HG03378 (cell line): ENCODE measurements around the gene RIN1.
A peak's percentile ranks its signal among the peaks of the same experiment; 100 is the strongest.

Source experiments
- ATAC-seq: cut with Tn5 transposase; IDR thresholded peaks from one replicate; pipeline ENCODE4 v1.9.1; 2021; ENCODE audit warnings: mild to moderate bottlenecking, moderate library complexity; ENCODE audit not compliant: unreplicated experiment

Gene RIN1

DNA sequence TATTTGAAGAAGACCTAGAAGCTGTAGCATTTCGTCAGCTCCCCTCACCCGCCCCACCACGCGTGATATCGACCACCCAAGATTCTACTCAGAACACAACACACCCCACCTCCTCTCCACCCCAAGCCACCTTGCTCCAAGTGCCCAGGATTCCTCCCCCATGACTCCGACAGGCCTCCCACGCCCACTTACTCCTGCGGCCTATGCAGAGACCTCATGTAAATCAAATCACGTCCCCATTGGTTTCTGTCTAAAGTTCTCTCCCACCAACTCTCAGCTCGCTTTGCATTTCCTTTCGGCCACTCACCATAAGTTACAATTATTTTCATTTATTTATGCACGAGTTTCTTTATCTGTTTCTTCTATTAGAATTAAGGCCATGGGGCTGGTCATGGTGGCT is 33.6 kb downstream of the RIN1 start:
- no peak for ATAC-seq

DNA sequence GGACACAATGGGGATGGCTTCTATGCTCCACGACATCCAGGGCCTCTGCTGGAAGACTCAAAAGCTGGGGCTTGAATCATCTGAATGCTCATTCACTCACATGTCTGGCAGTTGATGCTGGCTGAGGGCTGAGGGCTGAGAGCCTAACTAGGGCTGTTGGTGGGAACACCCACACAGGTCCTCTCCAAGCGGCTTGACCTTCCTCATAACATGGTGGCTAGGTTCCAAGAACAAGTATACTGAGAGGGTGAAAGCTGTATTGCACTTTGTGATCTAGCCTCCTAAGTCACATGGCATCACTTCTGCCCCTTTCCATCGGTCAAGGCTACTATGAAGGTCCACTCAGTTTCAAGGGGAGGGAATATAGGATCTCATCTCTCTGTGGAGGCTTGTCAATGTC is 37.0 kb downstream of the RIN1 start:
- no peak for ATAC-seq

DNA sequence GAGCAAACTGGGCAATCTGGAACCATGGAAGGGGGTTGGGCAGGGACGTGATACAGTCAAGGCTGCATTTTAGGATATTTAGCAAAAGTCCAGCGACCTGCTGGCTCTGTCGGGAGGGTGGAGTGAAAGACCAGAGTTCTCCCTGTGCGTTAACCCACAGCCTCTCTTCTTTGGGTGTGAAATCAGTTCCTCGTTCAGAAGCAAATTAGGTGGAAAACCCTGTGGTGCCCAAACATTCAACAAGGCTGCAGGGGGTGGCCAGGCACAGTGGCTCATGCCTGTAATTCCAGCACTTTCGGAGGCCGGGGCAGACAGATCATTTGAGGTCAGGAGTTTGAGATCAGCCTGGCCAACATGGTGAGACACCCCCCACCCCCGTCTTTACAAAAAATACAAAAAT is 38.6 kb downstream of the RIN1 start:
- no peak for ATAC-seq

DNA sequence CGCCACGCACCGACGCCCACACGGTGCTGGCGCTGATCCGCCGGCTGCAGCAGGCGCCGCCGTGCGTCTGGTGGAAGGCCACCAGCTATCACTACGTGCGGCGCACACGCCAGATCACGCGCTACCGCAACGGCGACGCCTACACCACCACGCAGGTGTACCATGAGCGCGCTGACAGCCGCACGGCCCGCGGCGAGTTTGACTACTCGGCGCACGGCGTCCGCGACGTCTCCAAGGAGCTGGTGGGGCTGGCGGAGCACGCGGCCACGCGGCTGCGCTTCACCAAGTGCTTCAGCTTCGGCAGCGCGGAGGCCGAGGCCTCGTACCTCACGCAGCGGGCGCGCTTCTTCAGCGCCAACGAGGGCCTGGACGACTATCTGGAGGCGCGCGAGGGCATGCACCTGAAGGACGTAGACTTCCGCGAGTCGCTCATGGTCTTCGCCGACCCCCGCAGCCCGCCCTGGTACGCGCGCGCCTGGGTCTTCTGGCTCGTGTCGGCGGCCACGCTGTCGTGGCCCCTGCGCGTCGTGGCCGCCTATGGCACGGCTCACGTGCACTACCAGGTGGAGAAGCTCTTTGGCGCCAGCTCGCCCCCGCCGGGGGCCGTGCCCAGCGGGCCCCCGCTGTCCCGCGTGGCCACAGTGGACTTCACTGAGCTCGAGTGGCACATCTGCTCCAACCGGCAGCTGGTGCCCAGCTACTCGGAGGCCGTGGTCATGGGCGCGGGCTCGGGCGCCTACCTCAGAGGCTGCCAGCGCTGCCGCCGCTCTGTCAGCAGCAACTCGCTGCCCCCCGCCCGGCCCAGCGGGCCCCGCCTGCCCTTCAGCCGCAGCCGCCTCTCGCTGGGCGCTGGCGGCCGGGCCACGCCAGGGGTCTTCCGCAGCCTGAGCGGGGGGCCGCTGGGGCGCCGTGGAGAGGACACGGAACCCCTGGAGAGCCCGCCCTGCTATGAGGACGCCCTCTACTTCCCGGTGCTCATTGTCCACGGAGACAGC is 41.3 kb downstream of the RIN1 start:
- ATAC-seq = no peak

DNA sequence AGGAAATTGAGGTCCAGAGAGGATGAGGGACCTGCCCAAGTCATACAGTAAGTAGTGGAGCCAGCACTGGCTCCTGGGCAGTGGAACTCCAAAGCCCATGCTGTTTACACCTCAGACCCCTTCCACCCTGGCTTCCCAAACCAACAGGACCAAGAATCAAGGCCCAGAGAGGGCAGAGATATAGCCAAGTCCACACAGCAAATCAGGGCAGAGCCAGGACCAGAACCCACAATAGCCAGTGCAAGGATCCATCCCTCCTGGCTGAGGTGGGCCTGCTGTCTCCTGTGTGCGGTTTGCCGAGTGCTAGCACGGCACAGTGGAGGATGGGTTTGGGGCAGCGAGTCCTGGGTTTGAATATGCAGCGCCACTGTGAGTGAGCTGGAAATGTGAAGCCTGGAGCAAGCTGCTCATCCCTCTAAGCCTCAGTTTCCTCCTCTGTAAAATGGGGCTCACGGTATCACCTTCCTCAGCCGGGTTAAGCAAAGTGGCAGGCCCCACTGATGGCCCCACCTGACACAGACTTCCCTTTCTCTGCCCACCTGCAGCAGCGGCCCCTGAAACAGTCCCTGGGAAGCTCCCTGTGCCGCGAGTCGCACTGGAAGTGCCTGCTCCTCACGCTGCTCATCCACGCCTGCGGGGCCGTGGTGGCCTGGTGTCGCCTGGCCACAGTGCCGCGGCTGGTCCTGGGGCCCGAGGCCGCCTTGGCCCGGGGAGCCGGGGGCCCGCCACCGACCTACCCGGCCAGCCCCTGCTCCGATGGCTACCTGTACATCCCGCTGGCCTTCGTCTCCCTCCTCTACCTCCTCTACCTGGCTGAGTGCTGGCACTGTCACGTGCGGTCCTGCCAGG is 42.2 kb downstream of the RIN1 start:
- ATAC-seq = no peak

DNA sequence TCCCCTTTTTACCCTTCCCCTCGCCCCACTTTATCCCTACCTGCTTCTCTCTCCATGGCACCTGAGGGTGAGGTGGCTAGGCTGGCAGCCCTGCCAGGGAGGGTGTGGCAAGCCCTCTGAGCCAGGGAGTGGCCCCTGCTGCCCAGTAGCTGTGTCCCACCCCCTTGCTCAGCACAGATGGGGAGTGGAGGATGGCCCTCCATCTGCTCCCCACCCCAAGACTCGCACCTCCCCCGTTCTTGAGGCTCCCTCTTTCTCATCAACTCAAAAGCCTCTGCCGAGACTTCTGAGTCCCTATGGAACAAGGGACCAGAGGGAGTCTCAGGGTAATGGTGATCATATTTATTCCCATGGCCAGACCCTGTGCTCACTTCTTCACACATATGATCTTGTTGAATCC is 42.9 kb downstream of the RIN1 start:
- no peak for ATAC-seq

DNA sequence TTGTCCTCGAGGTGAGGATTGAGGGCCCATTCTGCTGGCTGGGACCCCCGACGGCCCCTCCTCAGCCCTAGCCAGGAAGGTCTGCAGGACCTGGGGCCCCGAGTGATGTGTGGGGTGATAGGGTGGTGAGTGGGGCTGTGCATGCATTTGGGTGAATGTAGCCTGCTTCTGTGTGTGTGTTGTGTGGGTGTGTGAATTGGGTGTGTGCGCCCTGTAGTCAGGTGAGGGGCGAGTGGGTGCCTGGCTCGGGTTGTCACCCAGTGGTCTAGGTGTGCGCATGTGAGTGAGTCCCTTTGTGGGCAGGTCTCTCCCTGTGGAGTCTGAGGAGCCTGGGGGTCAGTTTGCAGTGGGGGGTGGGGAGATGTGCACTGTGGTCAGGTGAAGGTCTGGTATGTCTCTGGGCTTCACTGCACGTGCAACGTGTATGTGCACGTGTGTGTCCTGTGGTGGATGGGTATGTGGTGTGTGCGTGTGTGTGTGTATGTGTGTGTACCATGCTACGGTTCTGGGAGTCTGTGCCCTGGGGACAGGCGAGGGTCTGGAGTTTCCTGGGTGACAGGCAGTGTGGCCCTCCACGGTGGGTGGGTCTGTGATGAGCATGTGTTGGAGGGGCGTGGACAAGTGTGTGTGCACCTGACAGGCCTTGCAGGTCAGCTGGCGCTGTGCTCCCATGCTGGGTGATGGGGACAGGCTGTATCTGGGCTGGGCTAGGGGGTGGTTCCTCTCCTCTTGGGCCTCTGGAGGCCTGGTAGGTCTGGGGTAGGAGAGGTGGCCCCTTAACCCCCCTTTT is 43.5 kb downstream of the RIN1 start:
- ATAC-seq = no peak

DNA sequence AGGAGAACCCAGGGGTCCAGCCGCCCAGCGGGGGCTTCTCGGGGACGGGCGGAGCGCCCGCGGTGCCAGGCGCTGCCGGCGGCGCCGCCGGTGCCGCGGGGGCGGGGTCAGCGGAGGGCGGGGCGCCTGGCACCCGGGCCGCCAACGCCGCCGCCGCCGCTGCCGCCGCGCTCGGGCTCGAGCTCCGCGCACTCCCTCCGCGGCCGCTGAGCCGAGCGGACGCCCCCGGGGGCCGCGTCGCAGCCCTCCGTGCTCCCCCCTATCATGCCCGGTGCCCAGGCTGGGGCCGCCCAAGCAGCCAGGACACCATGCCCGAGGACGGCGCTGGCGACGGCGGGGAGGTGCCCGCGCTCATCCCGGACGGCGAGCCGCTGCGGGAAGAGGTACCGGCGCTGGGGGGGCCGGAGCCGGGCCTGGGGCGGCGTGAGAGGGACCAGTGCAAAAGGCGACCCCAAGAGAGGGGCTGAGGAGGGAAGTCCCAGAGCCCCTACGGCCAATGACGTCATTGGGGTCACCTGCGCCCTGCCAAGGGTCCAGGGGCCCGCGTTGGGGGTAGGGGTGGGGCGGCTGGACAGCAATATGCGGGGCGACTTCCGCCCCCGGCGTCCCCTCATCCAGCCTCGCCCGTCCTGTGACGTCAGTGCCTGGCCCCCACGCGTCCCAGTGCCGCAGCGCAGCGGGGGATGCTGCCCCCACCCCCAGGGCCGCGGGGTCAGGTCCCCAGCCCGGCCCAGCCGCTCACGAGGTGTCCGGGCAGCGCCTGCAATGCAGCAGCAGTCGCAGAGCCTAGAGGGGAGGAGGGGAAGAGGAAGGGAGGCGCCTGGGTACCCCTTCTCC is 44.3 kb downstream of the RIN1 start, which contains the start of gene TMEM151A:
TMEM151A (plus strand) TSS at position 189 of the 837 bp plus-strand sequence; CDS start at position 309, 120 bp downstream.
- no peak for ATAC-seq

DNA sequence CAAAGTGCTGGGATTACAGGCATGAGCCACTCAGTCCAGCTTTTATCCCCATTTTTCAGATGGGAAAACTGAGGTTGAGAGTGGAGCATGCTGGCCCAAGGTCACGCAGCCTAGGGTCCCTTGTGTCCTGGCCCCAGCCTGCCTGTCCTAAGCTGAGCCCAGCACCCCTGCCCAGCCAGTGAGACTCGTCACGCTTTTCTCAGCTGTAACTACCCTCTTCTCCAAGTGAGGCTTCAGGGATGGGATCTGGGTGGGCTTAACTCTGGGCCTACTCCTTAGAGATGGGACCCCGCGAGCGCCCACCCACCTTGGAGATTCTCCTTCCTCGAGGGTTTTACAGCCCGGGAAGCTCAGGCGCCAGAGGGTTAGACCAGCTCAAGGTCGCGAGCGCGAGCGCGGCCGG is 44.9 kb downstream of the RIN1 start:
- ATAC-seq = no peak

DNA sequence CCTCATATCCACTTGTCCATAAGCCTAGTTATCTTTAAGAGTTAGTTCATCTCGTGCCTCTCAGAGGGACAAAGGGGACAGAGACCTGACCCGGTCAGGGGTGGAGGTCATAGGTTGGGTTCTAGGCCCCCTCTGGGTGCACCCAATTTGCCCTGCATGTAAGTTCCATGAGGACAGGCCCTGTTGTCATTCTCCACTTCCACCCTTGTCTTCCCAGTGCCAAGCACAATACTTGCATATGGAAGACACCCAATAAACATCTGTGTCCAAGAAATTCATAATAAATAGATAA is 46.0 kb downstream of the RIN1 start:
- ATAC-seq = no peak

DNA sequence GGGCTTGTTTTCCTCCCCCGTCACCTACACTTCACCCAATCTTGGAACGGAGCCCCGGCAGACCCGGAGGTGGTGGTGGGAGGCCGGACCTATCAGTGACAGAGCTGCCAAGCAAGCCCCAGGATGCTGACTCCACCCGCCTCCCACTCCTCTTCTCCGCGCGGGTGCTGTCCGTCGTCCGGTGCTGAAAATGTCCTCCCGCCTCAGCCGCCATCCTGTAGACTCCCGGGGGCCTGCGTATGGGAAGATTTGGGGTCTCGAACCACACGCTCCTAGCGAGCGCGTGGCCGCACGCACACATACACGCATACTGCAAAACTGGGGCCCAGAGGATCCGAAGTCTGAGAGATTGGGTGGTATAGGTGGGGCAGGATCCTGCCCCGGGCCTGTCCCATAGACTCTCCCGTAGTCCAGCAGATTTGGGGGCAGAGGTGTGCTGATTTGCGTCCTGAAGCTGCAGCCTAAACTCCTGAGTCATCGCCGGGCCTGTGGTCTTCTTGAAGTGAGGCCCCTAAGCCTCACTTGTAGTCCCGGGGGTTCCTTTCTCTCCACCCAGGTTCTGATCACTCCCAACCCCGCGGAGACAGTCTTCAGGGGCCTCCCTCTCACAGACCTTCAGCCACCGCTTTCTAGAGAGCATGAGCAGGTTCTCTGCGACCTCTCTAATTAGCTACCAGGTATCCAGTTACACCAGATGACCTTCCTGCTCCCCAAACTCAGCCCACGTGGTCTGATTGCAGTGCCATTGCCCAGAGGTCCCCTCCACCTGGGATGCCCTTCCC is 46.5 kb downstream of the RIN1 start:
- peak; percentile 24 for ATAC-seq

DNA sequence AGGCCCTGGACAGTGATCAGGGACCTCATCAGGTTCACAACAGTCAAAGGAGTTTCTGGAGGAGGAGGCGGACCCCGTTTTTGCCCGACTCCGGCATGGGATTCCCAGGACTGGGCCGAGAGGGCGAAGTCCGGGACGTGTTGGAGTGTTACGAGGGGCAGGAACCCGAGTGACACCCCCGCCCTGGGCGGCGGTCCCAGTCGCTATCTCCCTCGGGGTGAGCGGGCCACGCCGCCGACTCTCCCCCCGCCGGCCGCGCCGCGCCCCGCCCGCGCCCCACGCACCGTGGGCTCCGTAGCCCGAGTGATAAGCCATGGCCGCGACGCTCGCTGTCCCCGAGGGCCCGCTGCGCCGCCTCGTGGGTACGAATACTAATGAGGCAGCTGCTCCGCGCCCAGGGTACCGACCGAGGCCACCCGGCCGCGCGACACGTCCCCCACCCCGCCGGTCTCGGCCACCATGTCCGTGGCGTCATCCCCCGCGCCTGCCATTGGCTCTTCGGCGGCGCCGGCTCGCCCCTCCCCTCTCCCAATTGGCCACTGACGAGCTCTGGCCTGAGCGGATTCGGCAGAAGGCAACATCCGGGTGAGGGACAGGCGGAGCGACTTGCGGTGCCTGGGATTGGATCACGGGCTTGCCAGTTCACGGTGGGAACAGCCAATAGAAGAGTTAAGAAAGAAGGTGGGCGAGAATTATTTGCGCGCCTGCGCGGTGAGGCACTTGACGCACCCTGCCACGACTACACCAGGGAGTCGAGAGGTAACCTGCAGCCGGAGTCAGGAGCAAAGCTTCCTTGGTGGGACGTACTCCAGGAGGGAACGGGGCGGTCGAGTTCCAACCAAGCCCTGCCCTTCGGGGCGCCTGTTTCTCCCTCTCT is 47.3 kb downstream of the RIN1 start, which contains the start of gene YIF1A:
YIF1A (minus strand) TSS at position 473 of the 877 bp plus-strand sequence; CDS start at position 315, 158 bp downstream.
- peak; percentile 90 for ATAC-seq

DNA sequence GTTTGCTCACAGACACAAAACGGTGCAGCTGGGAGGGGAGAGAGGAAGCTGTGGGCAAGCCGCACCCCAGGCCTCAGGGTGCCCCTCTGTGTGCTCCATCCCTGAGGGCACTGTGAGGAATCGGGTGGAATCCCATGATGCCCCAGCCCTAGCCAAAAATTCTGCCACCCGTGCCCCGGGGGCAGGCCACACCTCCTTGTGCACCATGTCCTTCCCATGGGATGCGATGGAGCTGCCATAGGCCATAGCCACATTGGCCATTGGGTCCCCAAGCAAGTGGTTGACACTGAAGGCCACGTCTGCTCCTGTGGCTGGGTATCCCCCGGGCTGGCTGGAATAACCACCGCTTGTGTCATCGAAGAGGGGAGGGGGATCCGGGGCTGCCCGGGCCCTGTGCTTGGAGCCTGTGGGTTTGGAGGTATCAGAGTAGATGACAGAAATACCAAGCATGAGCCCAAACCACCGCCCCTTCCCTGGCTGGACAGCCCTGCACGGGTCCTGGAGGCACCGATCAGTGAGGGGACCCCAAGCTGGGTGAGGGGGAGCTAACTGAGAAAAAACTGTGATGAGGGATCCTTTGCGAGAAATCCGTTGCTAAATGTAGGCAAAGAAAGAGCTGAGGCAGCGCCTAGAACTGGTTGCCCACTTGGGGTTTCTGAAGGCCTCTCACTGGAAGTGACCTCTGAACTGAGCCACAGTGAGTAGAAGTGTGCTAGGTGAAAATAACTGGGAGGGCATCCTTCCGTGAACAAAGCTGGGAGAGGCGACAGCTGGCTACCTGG is 48.2 kb downstream of the RIN1 start:
- ATAC-seq = no peak

DNA sequence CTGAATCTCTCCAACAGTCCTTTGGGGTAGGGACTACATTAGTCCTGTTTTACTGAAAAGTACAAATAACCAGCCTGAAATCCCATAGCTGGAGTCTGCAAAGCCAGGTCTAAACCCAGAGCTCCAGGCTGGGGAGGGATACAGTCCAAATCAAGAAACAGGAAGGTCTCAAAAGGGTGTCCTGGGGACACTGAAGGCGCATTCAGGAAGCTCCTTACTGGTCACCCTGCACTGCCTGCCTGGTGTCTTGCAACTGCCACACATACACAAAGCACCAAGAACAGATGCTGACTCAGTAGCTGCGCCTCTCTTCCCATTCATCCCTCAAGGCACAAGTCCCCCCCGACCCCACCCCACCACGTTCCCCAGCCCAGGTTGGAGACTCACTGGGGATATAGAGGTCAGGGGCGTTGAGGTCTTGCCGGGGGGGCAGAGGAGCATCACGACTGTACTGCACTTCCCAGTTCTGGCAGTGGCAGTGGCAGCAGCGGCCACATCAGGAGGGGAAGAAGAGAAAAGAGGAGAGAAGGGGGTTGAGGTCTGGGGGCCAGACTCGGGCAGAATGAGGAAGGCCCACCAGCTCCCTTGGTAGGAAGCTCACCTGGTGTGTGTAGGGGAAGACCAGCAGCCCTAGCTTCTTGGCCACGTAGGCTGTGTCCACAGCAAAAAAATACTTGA is 48.9 kb downstream of the RIN1 start:
- no peak for ATAC-seq

DNA sequence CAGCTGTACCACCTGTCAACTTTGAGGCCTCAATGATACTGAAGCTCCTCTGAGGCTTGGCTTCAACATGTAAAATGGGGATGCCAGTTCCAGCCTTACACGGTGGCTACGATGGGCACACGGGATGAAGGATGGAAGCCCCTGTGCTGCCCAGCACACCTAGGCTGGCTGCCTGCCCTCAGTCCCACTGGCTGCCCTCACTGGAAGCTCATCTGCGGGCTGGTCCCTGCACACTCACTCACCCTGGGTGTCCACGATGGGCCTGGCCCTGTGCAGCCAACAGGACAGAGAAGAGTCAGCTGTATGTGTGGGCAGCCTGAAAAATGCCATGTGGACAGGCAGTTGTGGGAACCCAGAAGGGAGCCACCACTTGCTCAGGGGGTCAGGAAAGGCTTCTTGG is 49.5 kb downstream of the RIN1 start:
- ATAC-seq = no peak

DNA sequence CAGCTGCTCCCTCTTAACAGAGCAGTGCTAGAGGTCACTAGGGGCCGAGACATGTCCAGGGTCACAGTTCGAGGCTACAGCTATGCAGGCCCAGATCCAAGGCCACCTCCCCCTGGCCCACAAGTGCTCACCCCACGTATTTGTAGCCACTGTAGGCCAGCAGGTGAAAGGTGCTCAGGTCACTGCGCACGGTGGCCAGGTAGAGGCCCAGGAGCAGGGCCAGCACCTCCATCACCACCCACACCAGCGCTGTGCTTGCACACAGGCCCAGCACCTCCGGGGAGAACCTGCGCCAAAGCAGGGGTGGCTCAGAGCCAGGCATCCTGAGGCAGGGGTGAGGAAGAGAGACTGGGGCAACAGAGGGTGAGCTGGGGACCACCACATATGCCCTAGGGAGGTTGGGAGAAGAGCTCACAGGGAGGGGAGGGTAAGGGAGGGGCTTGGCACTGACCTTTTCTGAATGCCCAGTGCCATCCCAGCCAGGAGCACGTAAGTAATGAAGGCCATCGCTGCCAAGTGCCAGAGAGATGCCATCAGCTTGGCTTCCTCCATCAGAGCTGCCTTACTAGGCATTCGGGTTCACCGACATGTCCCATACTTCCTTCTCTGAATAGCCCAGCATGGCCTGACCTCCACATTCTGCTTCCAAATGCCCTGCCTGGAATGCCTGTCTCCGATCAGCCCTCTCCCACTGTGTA is 50.8 kb downstream of the RIN1 start:
- no peak for ATAC-seq
